Measurements from ENCODE around the gene GIPC3.

DNA sequence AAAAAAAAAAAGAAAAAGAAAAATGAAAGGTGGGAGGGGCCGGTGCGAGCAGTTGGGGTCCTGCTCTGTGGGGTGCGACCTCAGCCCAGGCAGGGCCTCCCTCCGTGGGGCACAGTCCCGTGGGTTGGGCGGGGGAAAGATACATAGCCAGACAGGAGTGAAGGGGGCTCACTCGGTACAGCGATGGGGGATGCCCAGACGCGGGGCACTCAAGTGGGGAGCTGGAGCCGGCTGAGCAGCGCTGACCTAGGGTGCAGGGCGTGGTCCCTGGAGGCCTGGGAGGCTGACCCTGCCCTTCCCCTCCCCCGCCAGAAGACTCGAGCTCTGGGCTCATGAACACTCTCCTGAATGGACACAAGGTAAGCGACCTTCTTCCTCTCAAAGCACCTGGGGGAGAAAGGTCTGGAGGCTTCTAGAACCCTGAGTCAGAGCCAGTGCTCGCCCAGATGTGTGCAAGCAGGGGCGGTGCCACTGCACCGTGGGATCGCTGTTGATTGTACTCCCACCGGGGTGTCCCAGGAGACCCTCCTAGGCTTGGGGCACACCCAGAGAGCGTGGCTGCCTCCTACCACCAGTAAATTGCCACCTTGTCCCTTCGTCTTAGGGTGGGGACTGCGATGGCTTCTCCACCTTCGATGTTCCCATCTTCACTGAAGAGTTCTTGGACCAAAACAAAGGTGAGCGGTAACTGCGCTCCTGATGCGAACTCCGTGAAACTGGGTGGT, 9.2 kb upstream of the GIPC3 start:
- TF ChIP-seq, protein P1, sequence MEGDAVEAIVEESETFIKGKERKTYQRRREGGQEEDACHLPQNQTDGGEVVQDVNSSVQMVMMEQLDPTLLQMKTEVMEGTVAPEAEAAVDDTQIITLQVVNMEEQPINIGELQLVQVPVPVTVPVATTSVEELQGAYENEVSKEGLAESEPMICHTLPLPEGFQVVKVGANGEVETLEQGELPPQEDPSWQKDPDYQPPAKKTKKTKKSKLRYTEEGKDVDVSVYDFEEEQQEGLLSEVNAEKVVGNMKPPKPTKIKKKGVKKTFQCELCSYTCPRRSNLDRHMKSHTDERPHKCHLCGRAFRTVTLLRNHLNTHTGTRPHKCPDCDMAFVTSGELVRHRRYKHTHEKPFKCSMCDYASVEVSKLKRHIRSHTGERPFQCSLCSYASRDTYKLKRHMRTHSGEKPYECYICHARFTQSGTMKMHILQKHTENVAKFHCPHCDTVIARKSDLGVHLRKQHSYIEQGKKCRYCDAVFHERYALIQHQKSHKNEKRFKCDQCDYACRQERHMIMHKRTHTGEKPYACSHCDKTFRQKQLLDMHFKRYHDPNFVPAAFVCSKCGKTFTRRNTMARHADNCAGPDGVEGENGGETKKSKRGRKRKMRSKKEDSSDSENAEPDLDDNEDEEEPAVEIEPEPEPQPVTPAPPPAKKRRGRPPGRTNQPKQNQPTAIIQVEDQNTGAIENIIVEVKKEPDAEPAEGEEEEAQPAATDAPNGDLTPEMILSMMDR (IDR thresholded peaks at IDR 0.05), result no peak
- no peak for TF ChIP-seq POLR2A (IDR thresholded peaks at IDR 0.05)
